HEK293 (cell line): ENCODE measurements around the gene EPAS1.

Source experiments
- CTCF ChIA-PET: fragments of 350-600 bp; formaldehyde crosslinking; extraction: SDS; loops from one replicate; lab custom pipeline; 2021; ENCODE audit warnings: antibody characterized with exemption; lab: Yijun Ruan, JAX
- POLR2A ChIA-PET: fragments of 300-600 bp; formaldehyde crosslinking; extraction: SDS; loops from one replicate; lab custom pipeline; 2020; ENCODE audit warnings: antibody characterized with exemption, inconsistent platforms; lab: Yijun Ruan, JAX
- H3K27ac ChIP-seq: fragments of 200-500 bp; sonication (Bioruptor generic); 2 replicates; pipeline ENCODE4 v1.5.1; 2014; ENCODE audit warnings: low read depth, low read length, control low read depth, inconsistent platforms; ENCODE audit errors: extremely low read depth
- H3K36me3 ChIP-seq, 2 experiments: fragments of 200-500 bp in 1 of 2; sonication (Bioruptor generic) in 1 of 2; 1 replicate in 1 of 2; 2 replicates in 1 of 2; pipeline ENCODE4 v1.5.1; 2014 to 2017; ENCODE audit warnings: inconsistent platforms in 2 of 2, low read length in 2 of 2; ENCODE audit not compliant: control insufficient read depth in 2 of 2, insufficient read depth in 1 of 2
- H3K4me1 ChIP-seq: fragments of 200-500 bp; sonication (Bioruptor generic); 2 replicates; pipeline ENCODE4 v1.5.1; 2014; ENCODE audit warnings: mild to moderate bottlenecking, low read length, inconsistent platforms; ENCODE audit not compliant: control insufficient read depth, insufficient read depth
- H3K4me3 ChIP-seq: 2 replicates; pipeline ENCODE4 v1.5.1; 2011; ENCODE audit warnings: low read depth, mild to moderate bottlenecking, control low read depth, low read length, moderate library complexity
- H3K9me3 ChIP-seq: fragments of 200-500 bp; sonication (Bioruptor generic); 2 replicates; pipeline ENCODE4 v1.5.1; 2014; ENCODE audit warnings: low read depth, low read length, inconsistent platforms; ENCODE audit not compliant: control insufficient read depth, insufficient read depth
- CTCF ChIP-seq: fragments of 450-650 bp; formaldehyde crosslinking; IDR thresholded peaks from 2 replicates; pipeline ENCODE4 v1.5.1; 2016; ENCODE audit warnings: missing biosample characterization, missing genetic modification characterization
- EGR2 ChIP-seq: fragments of 450-650 bp; formaldehyde crosslinking; IDR thresholded peaks from 2 replicates; pipeline ENCODE4 v1.5.1; 2016; ENCODE audit warnings: low read depth, missing biosample characterization, missing genetic modification characterization
- GLIS1 ChIP-seq: fragments of 450-650 bp; formaldehyde crosslinking; IDR thresholded peaks from 2 replicates; pipeline ENCODE4 v1.5.1; 2016; ENCODE audit warnings: missing biosample characterization, missing genetic modification characterization
- GLIS2 ChIP-seq: fragments of 450-650 bp; formaldehyde crosslinking; IDR thresholded peaks from 2 replicates; pipeline ENCODE4 v1.5.1; 2016; ENCODE audit warnings: missing biosample characterization, missing genetic modification characterization
- KLF10 ChIP-seq: fragments of 450-650 bp; IDR thresholded peaks from 2 replicates; pipeline ENCODE4 v1.5.1; 2018; ENCODE audit warnings: missing biosample characterization, mild to moderate bottlenecking, missing genetic modification characterization
- KLF9 ChIP-seq: fragments of 450-650 bp; formaldehyde crosslinking; IDR thresholded peaks from 2 replicates; pipeline ENCODE4 v1.5.1; 2016; ENCODE audit warnings: missing biosample characterization, missing genetic modification characterization, low read depth
- REST ChIP-seq: fragments of 450-650 bp; formaldehyde crosslinking; IDR thresholded peaks from 2 replicates; pipeline ENCODE4 v1.5.1; 2016; ENCODE audit warnings: missing biosample characterization, missing genetic modification characterization
- SP2 ChIP-seq: fragments of 450-650 bp; formaldehyde crosslinking; IDR thresholded peaks from 2 replicates; pipeline ENCODE4 v1.5.1; 2016; ENCODE audit warnings: missing biosample characterization, missing genetic modification characterization
- ZBTB26 ChIP-seq: fragments of 450-650 bp; formaldehyde crosslinking; optimal IDR thresholded peaks from 2 replicates; pipeline ENCODE3; 2016; ENCODE audit warnings: missing biosample characterization, mild to moderate bottlenecking, missing genetic modification characterization
- ZBTB8A ChIP-seq: fragments of 450-650 bp; formaldehyde crosslinking; IDR thresholded peaks from 2 replicates; pipeline ENCODE4 v1.5.1; 2016; ENCODE audit warnings: missing biosample characterization, missing genetic modification characterization
- ZFHX2 ChIP-seq: fragments of 450-650 bp; formaldehyde crosslinking; conservative IDR thresholded peaks from 2 replicates; pipeline ENCODE4 v1.5.1; 2016; ENCODE audit warnings: missing biosample characterization, missing genetic modification characterization
- ZNF280C ChIP-seq: fragments of 450-650 bp; formaldehyde crosslinking; IDR thresholded peaks from 2 replicates; pipeline ENCODE4 v1.5.1; 2016; ENCODE audit warnings: missing biosample characterization, missing genetic modification characterization
- ZNF692 ChIP-seq: fragments of 450-650 bp; formaldehyde crosslinking; IDR thresholded peaks from 2 replicates; pipeline ENCODE4 v1.5.1; 2016; ENCODE audit warnings: missing biosample characterization, missing genetic modification characterization

The EPAS1 gene

GRCh38 chr2:46296840-46297545, at the start of gene EPAS1:
Gene EPAS1 (plus strand): TSS chr2:46297407. CDS start chr2:46297912, 505 bp downstream.
- POLR2A ChIA-PET, result interaction anchor here (0.6 to 1.1 kb wide), 7 partner anchors 13 to 234 kb away, joined by 3 to 7 read pairs (median 3); no protein-coding TSS in a partner anchor
- Histone ChIP-seq H3K36me3 (no peaks in the 10 kb centered on the region), H3K4me1 (no peaks in the 10 kb centered on the region), H3K4me3 (peak within 1 kb of the TSS; percentile 65), H3K27ac (peak within 1 kb of the TSS; percentile 58), H3K9me3 (no peaks in the 10 kb centered on the region)
- CTCF ChIA-PET, result interaction anchor here (0.6 to 1.7 kb wide), 5 partner anchors 11 to 1206 kb away, joined by 4 to 5 read pairs (median 5); no protein-coding TSS in a partner anchor
- TF ChIP-seq ZBTB26 (peak; percentile 3), GLIS2 (tag by site-specific recombination) (peak; percentile 33; the same call in 1 of the 2 replicates), KLF9 (tag by site-specific recombination) (no peak), ZFHX2 (tag by site-specific recombination) (peak; percentile 76), GLIS1 (tag by site-specific recombination) (no peak), ZBTB8A (peak; percentile 64), ZNF692 (tag by site-specific recombination) (0 out of 2 replicates have a peak, but pooled peaks have one; percentile 27), CTCF (tag by site-specific recombination) (peak; percentile 10; the same call in 1 of the 2 replicates), EGR2 (tag by site-specific recombination) (peak; percentile 49), KLF10 (tag by site-specific recombination) (0 out of 2 replicates have a peak, but pooled peaks have one; percentile 6), ZNF280C (tag by site-specific recombination) (no peak), REST (tag by site-specific recombination) (peak; percentile 80), SP2 (tag by site-specific recombination) (peak; percentile 35)
